ENCODE data around the gene SOX13. TPM values are rescaled to one million over a fixed set of nuclear protein-coding genes. Genes with fewer than 3 reads are reported as not detected.

SOX13 gene
- total RNA-seq, 1 experiment from 2014 or later: 35.6 TPM

DNA sequence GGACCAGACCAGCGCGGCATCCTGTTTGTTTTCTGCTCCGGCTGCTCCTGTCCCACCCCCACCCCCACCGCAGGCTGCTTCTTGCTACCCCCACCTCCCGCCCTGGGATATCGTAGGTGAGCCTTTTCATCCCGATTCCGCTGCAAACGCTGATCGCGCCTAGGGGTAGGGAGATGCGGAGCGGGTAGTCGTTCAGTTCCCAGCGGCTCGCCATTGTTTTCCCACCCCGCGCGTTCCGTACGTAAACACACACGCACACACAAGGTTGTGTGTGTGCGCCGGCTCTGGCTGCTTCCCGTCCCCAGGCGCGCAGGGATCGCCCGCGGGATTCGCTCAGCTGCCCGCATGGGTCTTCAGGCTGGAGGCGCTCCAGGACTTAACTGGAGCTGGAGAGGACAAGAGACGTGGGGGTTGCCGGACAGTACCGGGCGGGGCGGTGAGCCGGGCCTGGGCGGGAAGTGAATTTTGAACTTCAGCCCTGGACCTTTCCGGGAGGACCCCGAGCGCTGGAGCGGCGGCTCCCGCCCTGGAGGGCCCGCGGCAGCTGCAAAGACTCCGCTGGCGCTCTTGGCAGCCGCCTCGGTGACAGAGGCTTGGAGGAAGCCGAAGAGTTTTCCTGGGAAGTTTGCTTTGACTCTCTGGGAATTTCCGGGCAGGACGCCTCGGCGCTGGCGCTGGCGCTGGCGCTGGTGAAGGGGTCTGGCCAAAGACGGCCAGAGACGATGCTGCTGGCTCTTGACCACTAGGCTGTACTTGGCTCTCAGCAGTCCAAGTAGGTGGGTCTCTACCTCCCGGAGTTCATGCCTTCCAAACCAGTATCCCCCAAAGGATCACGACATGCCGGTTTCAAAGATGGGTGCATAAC lies 1.6 kb downstream of the SOX13 start:
- H3K4me3 ChIP-seq (replicated peaks in 1 of 2; ENCODE audit: low read depth in 1 of 2, low read length in 2 of 2): peak overlapping the region; percentile 74 to 77
- BruUV-seq (replicated peaks): TSS peak; percentile 37
- no peaks in the 10 kb centered on the region for H3K9me3 ChIP-seq (ENCODE audit: control insufficient read depth in 1 of 2, insufficient read depth in 1 of 2, low read depth in 1 of 2, low read length in 2 of 2)
- ChIA-PET CTCF (no interaction called here), POLR2A (interaction anchor here (1.6 kb wide), 1 partner anchor 54 kb away, joined by 4 read pairs; no protein-coding TSS in a partner anchor), RAD21 (ENCODE audit: low non-redundant PET in 1 of 2, low total read pairs in 2 of 2, uncharacterized antibody in 2 of 2, unreplicated experiment in 2 of 2) (interaction anchor here in 1 of 2 experiments (1.7 kb wide), 1 partner anchor 53 kb away, joined by 4 read pairs; no protein-coding TSS in a partner anchor)
- peak; percentile 23 for ATAC-seq
- no peak for DNase-seq (ENCODE audit: low read depth, low spot score)
- peak overlapping the region; percentile 100 for H3K4me2 ChIP-seq (ENCODE audit: low read length)
- intact Hi-C loops (cut with micrococcal nuclease): loop anchor here (5.0 kb wide), 1 partner anchor 202 kb away; no protein-coding TSS in a partner anchor
- H4K20me1 ChIP-seq (ENCODE audit: insufficient read depth): no peaks in the 10 kb centered on the region
- H3K9me2 ChIP-seq (ENCODE audit: insufficient read depth): no peaks in the 10 kb centered on the region
- H3K9ac ChIP-seq (ENCODE audit: low read length): peak overlapping the region; percentile 80
- H3K79me2 ChIP-seq (ENCODE audit: insufficient read depth, low read length): peaks cover 51% of the 10 kb centered on the region; the same call in 1 of the 2 replicates
- H3K27me3 ChIP-seq (ENCODE audit: insufficient read depth, low read length): no peaks in the 10 kb centered on the region
- TF ChIP-seq YY1 (IDR thresholded peaks at IDR 0.05; ENCODE audit: extremely low read depth, insufficient replicate concordance, low read depth, low read length): peak; percentile 25
- TF ChIP-seq EGR1 (IDR thresholded peaks at IDR 0.05; ENCODE audit: low read depth): no peak
- TF ChIP-seq ZFX (IDR thresholded peaks at IDR 0.05): no peak
- peak overlapping the region; percentile 91; the same call in 1 of the 2 replicates for H3K27ac ChIP-seq (ENCODE audit: low read depth, low read length)
- no peak overlapping the region for H2AFZ ChIP-seq (ENCODE audit: low read depth, low read length, poor library complexity, severe bottlenecking)
- no peaks in the 10 kb centered on the region for H3K36me3 ChIP-seq (ENCODE audit: control insufficient read depth in 1 of 2, insufficient read depth in 2 of 2, low read length in 2 of 2)
- H3K4me1 ChIP-seq (ENCODE audit: control insufficient read depth in 1 of 2, insufficient read depth in 2 of 2, low read length in 2 of 2): peaks cover 24 to 45% of the 10 kb centered on the region in 2 experiments

DNA sequence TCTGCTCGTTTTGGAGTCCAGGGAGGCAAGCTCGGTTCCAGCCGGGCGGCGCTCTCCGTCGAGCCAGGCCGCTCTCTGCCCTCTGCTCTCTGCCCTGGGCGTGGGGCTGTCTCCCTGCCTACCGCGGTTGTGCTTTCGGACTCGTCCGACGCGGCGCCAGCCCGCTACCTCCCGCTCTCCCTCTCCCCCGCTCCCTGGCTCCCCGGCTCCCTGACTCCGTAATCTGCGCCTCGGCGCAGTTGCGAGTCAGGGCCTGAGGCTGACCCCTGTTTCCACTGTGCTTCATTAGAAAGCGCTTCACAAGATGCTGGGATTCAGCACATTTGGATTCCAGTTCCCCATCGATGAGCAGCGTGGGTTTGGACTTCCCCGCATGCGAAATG lies 2.2 kb downstream of the SOX13 start:
- no peak for DNase-seq (ENCODE audit: low read depth, low spot score)
- no peaks in the 10 kb centered on the region for H4K20me1 ChIP-seq (ENCODE audit: insufficient read depth)
- intact Hi-C loops (cut with micrococcal nuclease): no loop called here
- H3K27me3 ChIP-seq (ENCODE audit: insufficient read depth, low read length): no peaks in the 10 kb centered on the region
- no peak for ATAC-seq
- ChIA-PET RAD21 (ENCODE audit: low non-redundant PET in 1 of 2, low total read pairs in 2 of 2, uncharacterized antibody in 2 of 2, unreplicated experiment in 2 of 2) (interaction anchor here in 1 of 2 experiments (1.7 kb wide), 1 partner anchor 53 kb away, joined by 4 read pairs; no protein-coding TSS in a partner anchor), POLR2A (interaction anchor here (1.6 kb wide), 1 partner anchor 53 kb away, joined by 4 read pairs; no protein-coding TSS in a partner anchor), CTCF (no interaction called here)
- H3K36me3 ChIP-seq (ENCODE audit: control insufficient read depth in 1 of 2, insufficient read depth in 2 of 2, low read length in 2 of 2): no peaks in the 10 kb centered on the region
- H3K9me2 ChIP-seq (ENCODE audit: insufficient read depth): no peaks in the 10 kb centered on the region
- H3K4me1 ChIP-seq (ENCODE audit: control insufficient read depth in 1 of 2, insufficient read depth in 2 of 2, low read length in 2 of 2): peaks cover 29 to 51% of the 10 kb centered on the region in 2 experiments
- no peaks in the 10 kb centered on the region for H3K9me3 ChIP-seq (ENCODE audit: control insufficient read depth in 1 of 2, insufficient read depth in 1 of 2, low read depth in 1 of 2, low read length in 2 of 2)
- H3K4me3 ChIP-seq (replicated peaks in 1 of 2; ENCODE audit: low read depth in 1 of 2, low read length in 2 of 2): peak overlapping the region; percentile 74 to 77
- BruUV-seq (replicated peaks): no TSS peak
- H3K9ac ChIP-seq (ENCODE audit: low read length): peak overlapping the region; percentile 80
- peak overlapping the region; percentile 32; the same call in 1 of the 2 replicates for H3K27ac ChIP-seq (ENCODE audit: low read depth, low read length)
- peaks cover 57% of the 10 kb centered on the region; the same call in 1 of the 2 replicates for H3K79me2 ChIP-seq (ENCODE audit: insufficient read depth, low read length)
- peak overlapping the region; percentile 100 for H3K4me2 ChIP-seq (ENCODE audit: low read length)
- H2AFZ ChIP-seq (ENCODE audit: low read depth, low read length, poor library complexity, severe bottlenecking): no peak overlapping the region
- TF ChIP-seq, protein P1, sequence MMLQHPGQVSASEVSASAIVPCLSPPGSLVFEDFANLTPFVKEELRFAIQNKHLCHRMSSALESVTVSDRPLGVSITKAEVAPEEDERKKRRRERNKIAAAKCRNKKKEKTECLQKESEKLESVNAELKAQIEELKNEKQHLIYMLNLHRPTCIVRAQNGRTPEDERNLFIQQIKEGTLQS (IDR thresholded peaks at IDR 0.05): no peak
- TF ChIP-seq ZNF274 (IDR thresholded peaks at IDR 0.05; ENCODE audit: low read depth, low read length) (no peak), SRF (IDR thresholded peaks at IDR 0.05; ENCODE audit: low read depth) (no peak), POLR2AphosphoS5 (IDR thresholded peaks at IDR 0.05; ENCODE audit: low read depth, low read length) (no peak), EGR1 (IDR thresholded peaks at IDR 0.05; ENCODE audit: low read depth) (no peak), POLR2A (IDR thresholded peaks at IDR 0.05; ENCODE audit: borderline replicate concordance, extremely low read depth, insufficient read depth, insufficient read length) (no peak), CEBPB (IDR thresholded peaks at IDR 0.05; ENCODE audit: low read depth) (no peak)
- TF ChIP-seq, protein P2, sequence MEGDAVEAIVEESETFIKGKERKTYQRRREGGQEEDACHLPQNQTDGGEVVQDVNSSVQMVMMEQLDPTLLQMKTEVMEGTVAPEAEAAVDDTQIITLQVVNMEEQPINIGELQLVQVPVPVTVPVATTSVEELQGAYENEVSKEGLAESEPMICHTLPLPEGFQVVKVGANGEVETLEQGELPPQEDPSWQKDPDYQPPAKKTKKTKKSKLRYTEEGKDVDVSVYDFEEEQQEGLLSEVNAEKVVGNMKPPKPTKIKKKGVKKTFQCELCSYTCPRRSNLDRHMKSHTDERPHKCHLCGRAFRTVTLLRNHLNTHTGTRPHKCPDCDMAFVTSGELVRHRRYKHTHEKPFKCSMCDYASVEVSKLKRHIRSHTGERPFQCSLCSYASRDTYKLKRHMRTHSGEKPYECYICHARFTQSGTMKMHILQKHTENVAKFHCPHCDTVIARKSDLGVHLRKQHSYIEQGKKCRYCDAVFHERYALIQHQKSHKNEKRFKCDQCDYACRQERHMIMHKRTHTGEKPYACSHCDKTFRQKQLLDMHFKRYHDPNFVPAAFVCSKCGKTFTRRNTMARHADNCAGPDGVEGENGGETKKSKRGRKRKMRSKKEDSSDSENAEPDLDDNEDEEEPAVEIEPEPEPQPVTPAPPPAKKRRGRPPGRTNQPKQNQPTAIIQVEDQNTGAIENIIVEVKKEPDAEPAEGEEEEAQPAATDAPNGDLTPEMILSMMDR (IDR thresholded peaks at IDR 0.05 in 2 of 3, conservative IDR thresholded peaks at IDR 0.05 in 1 of 3; ENCODE audit: borderline replicate concordance in 1 of 3, insufficient read depth in 1 of 3, low read depth in 2 of 3, low read length in 2 of 3): no peak
- TF ChIP-seq, protein P3, sequence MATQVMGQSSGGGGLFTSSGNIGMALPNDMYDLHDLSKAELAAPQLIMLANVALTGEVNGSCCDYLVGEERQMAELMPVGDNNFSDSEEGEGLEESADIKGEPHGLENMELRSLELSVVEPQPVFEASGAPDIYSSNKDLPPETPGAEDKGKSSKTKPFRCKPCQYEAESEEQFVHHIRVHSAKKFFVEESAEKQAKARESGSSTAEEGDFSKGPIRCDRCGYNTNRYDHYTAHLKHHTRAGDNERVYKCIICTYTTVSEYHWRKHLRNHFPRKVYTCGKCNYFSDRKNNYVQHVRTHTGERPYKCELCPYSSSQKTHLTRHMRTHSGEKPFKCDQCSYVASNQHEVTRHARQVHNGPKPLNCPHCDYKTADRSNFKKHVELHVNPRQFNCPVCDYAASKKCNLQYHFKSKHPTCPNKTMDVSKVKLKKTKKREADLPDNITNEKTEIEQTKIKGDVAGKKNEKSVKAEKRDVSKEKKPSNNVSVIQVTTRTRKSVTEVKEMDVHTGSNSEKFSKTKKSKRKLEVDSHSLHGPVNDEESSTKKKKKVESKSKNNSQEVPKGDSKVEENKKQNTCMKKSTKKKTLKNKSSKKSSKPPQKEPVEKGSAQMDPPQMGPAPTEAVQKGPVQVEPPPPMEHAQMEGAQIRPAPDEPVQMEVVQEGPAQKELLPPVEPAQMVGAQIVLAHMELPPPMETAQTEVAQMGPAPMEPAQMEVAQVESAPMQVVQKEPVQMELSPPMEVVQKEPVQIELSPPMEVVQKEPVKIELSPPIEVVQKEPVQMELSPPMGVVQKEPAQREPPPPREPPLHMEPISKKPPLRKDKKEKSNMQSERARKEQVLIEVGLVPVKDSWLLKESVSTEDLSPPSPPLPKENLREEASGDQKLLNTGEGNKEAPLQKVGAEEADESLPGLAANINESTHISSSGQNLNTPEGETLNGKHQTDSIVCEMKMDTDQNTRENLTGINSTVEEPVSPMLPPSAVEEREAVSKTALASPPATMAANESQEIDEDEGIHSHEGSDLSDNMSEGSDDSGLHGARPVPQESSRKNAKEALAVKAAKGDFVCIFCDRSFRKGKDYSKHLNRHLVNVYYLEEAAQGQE (IDR thresholded peaks at IDR 0.05; ENCODE audit: low read depth): no peak
- TF ChIP-seq, protein P4, sequence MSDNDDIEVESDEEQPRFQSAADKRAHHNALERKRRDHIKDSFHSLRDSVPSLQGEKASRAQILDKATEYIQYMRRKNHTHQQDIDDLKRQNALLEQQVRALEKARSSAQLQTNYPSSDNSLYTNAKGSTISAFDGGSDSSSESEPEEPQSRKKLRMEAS (IDR thresholded peaks at IDR 0.05): no peak
